ENCODE results near the gene TMEM129. TPM values are rescaled to one million over a fixed set of nuclear protein-coding genes. Genes with fewer than 3 reads are reported as not detected.

TMEM129 gene
- total and polyA plus RNA-seq, 4 donors = 14.8 to 36.4 (median 25.8) TPM

DNA sequence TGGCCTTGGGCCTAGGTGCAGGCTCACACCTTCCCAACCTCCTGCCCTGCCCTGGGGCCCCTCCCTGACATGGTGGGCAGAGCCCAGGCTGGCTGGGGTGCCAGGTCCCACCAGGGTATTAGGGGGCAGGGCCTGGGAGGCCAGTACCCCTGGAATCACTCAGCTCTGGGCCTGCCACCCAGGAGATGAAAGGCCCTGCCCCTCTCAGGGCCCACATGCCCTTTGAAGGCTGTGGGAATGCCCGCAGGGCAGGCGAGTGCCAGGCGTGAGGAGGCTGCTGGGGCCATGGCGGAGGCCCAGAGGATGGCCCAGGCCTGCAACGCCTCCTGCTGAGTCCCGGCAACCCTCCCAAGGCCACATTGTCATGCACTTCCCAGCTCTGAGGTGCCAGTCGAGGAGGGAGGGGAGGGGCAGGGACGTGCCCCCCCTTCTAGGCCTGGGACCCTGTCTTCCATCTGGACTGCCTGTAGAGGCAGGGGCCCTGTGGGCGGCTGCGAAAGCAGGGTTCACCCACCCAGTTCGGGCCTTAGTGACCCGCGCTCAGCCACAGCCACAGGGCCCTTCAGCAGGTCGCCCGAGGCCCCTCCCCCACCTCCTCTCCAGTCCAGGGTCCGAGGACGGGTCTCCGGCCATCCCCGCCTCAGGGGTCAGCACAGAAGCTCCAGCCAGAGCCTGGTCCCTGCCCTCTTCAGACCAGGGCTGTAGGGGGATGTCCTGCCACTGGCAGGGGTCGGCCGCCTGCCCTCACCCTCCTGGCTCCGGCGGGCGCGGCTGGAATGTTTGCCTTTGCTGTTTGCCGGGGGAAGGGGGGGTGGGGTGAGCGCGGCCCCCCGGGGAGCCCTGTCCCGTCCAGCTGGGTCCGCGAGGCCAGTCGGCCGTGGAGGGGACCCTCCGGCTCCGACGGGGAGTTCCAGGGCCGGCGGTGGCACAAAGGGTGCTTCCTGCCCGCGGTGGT lies 45.3 kb upstream of the TMEM129 start:
- ATAC-seq (ENCODE audit: low FRiP score) = no peak
- no peak for DNase-seq
- Histone ChIP-seq H3K4me1 (ENCODE audit: control insufficient read depth in 1 of 2, insufficient read depth in 2 of 2, low read length in 2 of 2) (no peaks in the 10 kb centered on the region), H3K36me3 (ENCODE audit: control insufficient read depth in 1 of 2, insufficient read depth in 2 of 2, low read length in 1 of 2) (no peaks in the 10 kb centered on the region), H3K9me3 (ENCODE audit: control insufficient read depth, low read length) (no peaks in the 10 kb centered on the region), H3K4me3 (ENCODE audit: low read length in 2 of 2) (no peak overlapping the region), H3K27ac (ENCODE audit: low read depth in 1 of 2, low read length in 2 of 2) (no peak overlapping the region), H3K27me3 (ENCODE audit: control insufficient read depth in 1 of 2, insufficient read depth in 2 of 2, low read length in 1 of 2) (no peaks in the 10 kb centered on the region)
- intact Hi-C loops (cut with DNase I) = no loop called here
- 48 to 54% methylated on average over 25 to 41 of the region's 41 CpGs for WGBS, 2 donors

- H3K36me3 ChIP-seq (ENCODE audit: control insufficient read depth in 1 of 2, insufficient read depth in 2 of 2, low read length in 1 of 2) = no peaks in the 10 kb centered on the region
- no peak overlapping the region for H3K27ac ChIP-seq (ENCODE audit: low read depth in 1 of 2, low read length in 2 of 2)
- intact Hi-C loops (cut with DNase I) = no loop called here
- no peaks in the 10 kb centered on the region for H3K4me1 ChIP-seq (ENCODE audit: control insufficient read depth in 1 of 2, insufficient read depth in 2 of 2, low read length in 2 of 2)
- H3K9me3 ChIP-seq (ENCODE audit: control insufficient read depth, low read length) = no peaks in the 10 kb centered on the region
- WGBS, 2 donors = 88% methylated on average over 7 to 10 of the region's 10 CpGs
- H3K27me3 ChIP-seq (ENCODE audit: control insufficient read depth in 1 of 2, insufficient read depth in 2 of 2, low read length in 1 of 2) = no peaks in the 10 kb centered on the region
- ATAC-seq (ENCODE audit: low FRiP score) (no peak), DNase-seq (no peak)
- no peak overlapping the region for H3K4me3 ChIP-seq (ENCODE audit: low read length in 2 of 2)
Observed at GRCh38 chr4:1765409-1766072, 44.4 kb upstream of the TMEM129 start.

DNA sequence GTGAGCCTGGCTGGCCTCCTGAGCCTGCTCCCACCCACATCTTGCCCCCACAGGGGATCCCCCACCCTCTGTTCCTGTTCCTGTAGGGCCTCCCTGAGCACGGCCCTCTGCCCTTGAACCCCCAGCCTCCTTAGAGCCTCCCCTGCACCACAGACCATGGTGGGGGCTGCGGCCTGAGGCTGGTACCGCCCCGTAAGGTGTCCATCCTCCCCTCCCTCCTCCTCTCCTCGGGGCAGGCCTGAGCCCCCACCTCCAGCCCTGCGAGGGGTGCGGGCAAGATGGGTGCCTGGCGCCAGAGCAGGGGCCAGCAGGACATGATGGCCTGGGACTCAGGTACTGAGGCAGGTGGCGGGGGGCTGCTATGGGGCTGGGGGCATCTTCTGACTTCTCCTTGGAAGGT lies 43.5 kb upstream of the TMEM129 start:
- no peaks in the 10 kb centered on the region for H3K36me3 ChIP-seq (ENCODE audit: control insufficient read depth in 1 of 2, insufficient read depth in 2 of 2, low read length in 1 of 2)
- WGBS, 2 donors = 97% methylated on average over 9 of the region's 9 CpGs
- DNase-seq = no peak
- no peaks in the 10 kb centered on the region for H3K27me3 ChIP-seq (ENCODE audit: control insufficient read depth in 1 of 2, insufficient read depth in 2 of 2, low read length in 1 of 2)
- no peak overlapping the region for H3K4me3 ChIP-seq (ENCODE audit: low read length in 2 of 2)
- intact Hi-C loops (cut with DNase I) = no loop called here
- H3K9me3 ChIP-seq (ENCODE audit: control insufficient read depth, low read length) = no peaks in the 10 kb centered on the region
- no peaks in the 10 kb centered on the region for H3K4me1 ChIP-seq (ENCODE audit: control insufficient read depth in 1 of 2, insufficient read depth in 2 of 2, low read length in 2 of 2)
- no peak for ATAC-seq (ENCODE audit: low FRiP score)
- H3K27ac ChIP-seq (ENCODE audit: low read depth in 1 of 2, low read length in 2 of 2) = no peak overlapping the region

GRCh38 chr4:1763550-1764080 lies 42.5 kb upstream of the TMEM129 start:
- WGBS, 2 donors = 6% methylated on average over 35 to 36 of the region's 36 CpGs
- peak; percentile 25 for ATAC-seq (ENCODE audit: low FRiP score)
- H3K27me3 ChIP-seq (ENCODE audit: control insufficient read depth in 1 of 2, insufficient read depth in 2 of 2, low read length in 1 of 2) = no peaks in the 10 kb centered on the region

GRCh38 chr4:1763070-1763549 lies 42.0 kb upstream of the TMEM129 start:
- Histone ChIP-seq H3K27ac (ENCODE audit: low read depth in 1 of 2, low read length in 2 of 2) (no peak overlapping the region), H3K36me3 (ENCODE audit: control insufficient read depth in 1 of 2, insufficient read depth in 2 of 2, low read length in 1 of 2) (no peaks in the 10 kb centered on the region), H3K27me3 (ENCODE audit: control insufficient read depth in 1 of 2, insufficient read depth in 2 of 2, low read length in 1 of 2) (no peaks in the 10 kb centered on the region), H3K4me3 (ENCODE audit: low read length in 2 of 2) (no peak overlapping the region), H3K9me3 (ENCODE audit: control insufficient read depth, low read length) (no peaks in the 10 kb centered on the region), H3K4me1 (ENCODE audit: control insufficient read depth in 1 of 2, insufficient read depth in 2 of 2, low read length in 2 of 2) (no peaks in the 10 kb centered on the region)
- intact Hi-C loops (cut with DNase I) = no loop called here
- 24 to 26% methylated on average over 31 of the region's 31 CpGs for WGBS, 2 donors
- no peak for DNase-seq
- no peak for ATAC-seq (ENCODE audit: low FRiP score)

More at GRCh38 chr4:1763550-1764080, 42.5 kb upstream of the TMEM129 start:
- Histone ChIP-seq H3K4me1 (ENCODE audit: control insufficient read depth in 1 of 2, insufficient read depth in 2 of 2, low read length in 2 of 2) (no peaks in the 10 kb centered on the region), H3K27ac (ENCODE audit: low read depth in 1 of 2, low read length in 2 of 2) (no peak overlapping the region), H3K36me3 (ENCODE audit: control insufficient read depth in 1 of 2, insufficient read depth in 2 of 2, low read length in 1 of 2) (no peaks in the 10 kb centered on the region), H3K4me3 (ENCODE audit: low read length in 2 of 2) (no peak overlapping the region), H3K9me3 (ENCODE audit: control insufficient read depth, low read length) (no peaks in the 10 kb centered on the region)
- intact Hi-C loops (cut with DNase I) = no loop called here
- no peak for DNase-seq

GRCh38 chr4:1762264-1763010 lies 41.3 kb upstream of the TMEM129 start:
- Histone ChIP-seq H3K4me1 (ENCODE audit: control insufficient read depth in 1 of 2, insufficient read depth in 2 of 2, low read length in 2 of 2) (no peaks in the 10 kb centered on the region), H3K27me3 (ENCODE audit: control insufficient read depth in 1 of 2, insufficient read depth in 2 of 2, low read length in 1 of 2) (no peaks in the 10 kb centered on the region), H3K4me3 (ENCODE audit: low read length in 2 of 2) (no peak overlapping the region), H3K9me3 (ENCODE audit: control insufficient read depth, low read length) (no peaks in the 10 kb centered on the region), H3K36me3 (ENCODE audit: control insufficient read depth in 1 of 2, insufficient read depth in 2 of 2, low read length in 1 of 2) (no peaks in the 10 kb centered on the region), H3K27ac (ENCODE audit: low read depth in 1 of 2, low read length in 2 of 2) (no peak overlapping the region)
- DNase-seq (no peak), ATAC-seq (ENCODE audit: low FRiP score) (no peak)
- WGBS, 2 donors = 88 to 91% methylated on average over 20 of the region's 20 CpGs
- intact Hi-C loops (cut with DNase I) = no loop called here

DNA sequence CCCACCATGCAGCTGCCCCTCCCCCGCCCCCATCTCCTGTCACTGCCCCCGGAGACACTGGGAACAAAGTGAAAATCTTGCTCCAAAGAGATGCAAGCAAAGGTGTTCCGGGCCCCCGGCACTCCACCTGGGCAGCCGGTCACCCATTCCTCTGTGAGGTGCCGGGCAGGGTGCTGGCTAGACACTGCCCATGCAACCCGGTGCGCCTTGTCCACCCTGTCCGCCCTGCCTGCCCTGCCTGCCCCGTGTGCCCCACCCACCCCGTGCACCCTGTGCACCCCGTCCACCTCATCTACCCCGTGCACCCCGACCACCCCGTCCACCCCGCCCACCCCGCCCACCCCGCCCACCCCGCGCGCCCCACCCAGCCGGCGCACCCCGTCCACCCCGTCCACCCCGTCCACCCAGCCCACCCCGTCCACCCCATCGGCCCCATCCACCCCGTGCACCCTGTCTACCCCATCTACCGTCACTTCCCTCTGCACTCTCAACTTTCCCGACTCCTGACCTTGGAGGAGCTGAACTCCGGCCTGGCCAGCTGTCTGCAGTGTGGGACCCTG lies 40.1 kb upstream of the TMEM129 start:
- intact Hi-C loops (cut with DNase I) = no loop called here
- no peaks in the 10 kb centered on the region for H3K27me3 ChIP-seq (ENCODE audit: control insufficient read depth in 1 of 2, insufficient read depth in 2 of 2, low read length in 1 of 2)
- no peak overlapping the region for H3K27ac ChIP-seq (ENCODE audit: low read depth in 1 of 2, low read length in 2 of 2)
- H3K4me1 ChIP-seq (ENCODE audit: control insufficient read depth in 1 of 2, insufficient read depth in 2 of 2, low read length in 2 of 2) = no peaks in the 10 kb centered on the region
- DNase-seq = no peak
- no peaks in the 10 kb centered on the region for H3K36me3 ChIP-seq (ENCODE audit: control insufficient read depth in 1 of 2, insufficient read depth in 2 of 2, low read length in 1 of 2)
- WGBS, 2 donors = 70 to 83% methylated on average over 22 to 32 of the region's 32 CpGs
- H3K4me3 ChIP-seq (ENCODE audit: low read length in 2 of 2) = no peak overlapping the region
- no peaks in the 10 kb centered on the region for H3K9me3 ChIP-seq (ENCODE audit: control insufficient read depth, low read length)
- ATAC-seq (ENCODE audit: low FRiP score) = no peak

DNA sequence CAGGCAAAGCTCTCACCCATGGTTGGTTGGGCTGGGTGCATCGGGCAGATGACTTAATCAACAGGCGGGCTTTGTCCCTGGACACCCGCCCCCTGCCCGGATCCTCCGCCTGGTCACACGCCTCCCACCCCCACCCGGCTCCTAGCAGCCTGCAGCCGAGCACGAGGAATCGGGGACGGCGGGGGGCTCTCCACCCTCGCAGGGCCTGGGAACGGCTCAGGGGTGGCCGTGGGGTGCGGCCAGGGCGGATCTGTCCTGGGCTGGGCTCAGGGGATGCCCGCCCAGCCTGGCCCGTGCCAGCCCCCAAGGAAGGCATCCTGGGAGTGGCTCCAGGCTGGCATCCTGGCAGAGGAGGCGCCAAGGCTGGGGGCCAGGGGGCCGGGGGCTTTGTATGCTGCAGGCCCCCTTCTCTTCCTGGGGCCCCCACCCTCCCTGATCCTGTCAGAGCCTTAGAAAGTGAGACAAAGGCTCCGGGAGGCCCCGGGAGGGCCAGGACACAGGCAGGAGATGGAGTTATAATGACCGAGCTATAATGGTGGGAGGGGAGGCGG lies 39.5 kb upstream of the TMEM129 start:
- Histone ChIP-seq H3K27me3 (ENCODE audit: control insufficient read depth in 1 of 2, insufficient read depth in 2 of 2, low read length in 1 of 2) (no peaks in the 10 kb centered on the region), H3K4me3 (ENCODE audit: low read length in 2 of 2) (no peak overlapping the region), H3K9me3 (ENCODE audit: control insufficient read depth, low read length) (no peaks in the 10 kb centered on the region), H3K36me3 (ENCODE audit: control insufficient read depth in 1 of 2, insufficient read depth in 2 of 2, low read length in 1 of 2) (no peaks in the 10 kb centered on the region), H3K4me1 (ENCODE audit: control insufficient read depth in 1 of 2, insufficient read depth in 2 of 2, low read length in 2 of 2) (no peaks in the 10 kb centered on the region), H3K27ac (ENCODE audit: low read depth in 1 of 2, low read length in 2 of 2) (no peak overlapping the region)
- ATAC-seq (ENCODE audit: low FRiP score) (no peak), DNase-seq (no peak)
- intact Hi-C loops (cut with DNase I) = no loop called here
- WGBS, 2 donors = 66 to 68% methylated on average over 25 of the region's 25 CpGs

All from aorta (tissue), 5 donors.